VCaP (cell line): ENCODE data around the gene XXYLT1.
"Not testable (repeated sequence)": the region's sequence is repeated elsewhere in the genome, so short reads cannot be mapped to it uniquely, and the experiment has no call there.

Source experiments
- H3K27ac ChIP-seq: fragments of 450-650 bp; 2 replicates; pipeline ENCODE4 v1.5.1; 2017
- CTCF ChIP-seq: fragments of 450-650 bp; conservative IDR thresholded peaks from 2 replicates; pipeline ENCODE4 v1.5.1; 2017; ENCODE audit warnings: mild to moderate bottlenecking, moderate library complexity

XXYLT1 gene

DNA sequence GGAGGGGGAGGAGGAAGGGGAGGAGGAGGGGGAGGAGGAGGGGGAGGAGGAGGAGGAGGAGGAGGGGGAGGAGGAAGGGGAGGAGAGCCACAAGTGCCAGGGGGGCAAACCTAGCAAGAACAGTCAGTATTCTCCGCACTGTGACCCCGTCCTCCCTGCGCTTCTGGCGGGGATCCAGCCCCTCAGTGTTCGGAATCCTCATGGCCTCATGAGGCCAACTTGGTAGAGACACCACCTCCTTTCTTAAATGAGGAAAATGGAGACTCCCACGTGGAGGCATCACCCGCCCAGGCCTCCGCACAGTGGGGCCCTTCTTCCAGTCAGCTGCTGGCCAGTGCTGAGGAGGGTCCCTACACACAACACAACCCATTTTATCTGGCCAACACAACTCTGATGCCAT lies 163.4 kb downstream of the XXYLT1 start:
- no peak for TF ChIP-seq CTCF
- H3K27ac ChIP-seq, result no peak overlapping the region

DNA sequence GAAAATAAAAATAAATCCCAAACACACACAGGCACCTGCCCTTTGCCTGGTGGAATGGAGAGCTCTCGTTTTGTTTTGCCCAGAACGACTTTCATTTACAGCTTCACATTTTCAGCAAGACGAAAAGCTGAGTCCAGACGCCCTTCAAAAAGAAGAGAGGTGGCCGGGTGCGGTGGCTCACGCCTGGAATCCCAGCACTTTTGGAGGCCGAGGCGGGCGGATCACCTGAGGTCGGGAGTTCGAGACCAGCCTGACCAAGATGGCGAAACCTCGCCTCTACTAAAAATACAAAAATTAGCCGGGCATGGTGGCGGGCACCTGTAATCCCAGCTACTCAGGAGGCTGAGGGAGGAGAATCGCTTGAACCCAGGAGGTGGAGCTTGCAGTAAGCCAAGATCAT lies 163.9 kb downstream of the XXYLT1 start:
- H3K27ac ChIP-seq, result not testable (repeated sequence)

GRCh38 chr3:195106418-195106906 lies 164.5 kb downstream of the XXYLT1 start:
- peak; percentile 98 for TF ChIP-seq CTCF
- peak overlapping the region; percentile 45 for H3K27ac ChIP-seq

DNA sequence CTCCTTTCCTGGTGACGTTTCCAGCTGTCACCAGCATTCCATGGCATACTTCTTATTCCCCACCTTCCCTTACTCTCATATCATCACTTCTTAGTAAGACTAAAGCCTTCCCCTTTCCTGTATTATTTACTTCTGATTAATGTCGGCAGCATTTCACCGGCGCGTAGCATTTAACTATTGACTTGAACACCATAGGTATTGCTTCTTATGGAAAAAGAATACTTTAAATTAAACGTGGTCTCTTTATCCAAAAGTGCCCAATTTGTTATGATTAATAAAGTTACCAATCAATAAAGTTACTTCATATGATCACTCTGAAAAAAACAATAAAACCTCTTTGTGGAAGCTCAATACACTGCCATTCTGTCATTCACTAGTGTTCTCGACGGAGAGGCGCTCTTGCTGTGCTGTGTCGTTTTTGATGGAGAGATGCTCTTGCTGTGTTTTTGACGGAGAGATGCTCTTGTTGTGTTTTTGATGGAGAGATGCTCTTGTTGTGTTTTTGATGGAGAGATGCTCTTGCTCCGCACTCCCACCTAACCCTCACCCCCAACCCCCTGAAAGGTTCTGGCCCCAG lies 165.0 kb downstream of the XXYLT1 start:
- H3K27ac ChIP-seq, result peak overlapping the region; percentile 45
- no peak for TF ChIP-seq CTCF

GRCh38 chr3:195105389-195105788 lies 165.6 kb downstream of the XXYLT1 start:
- H3K27ac ChIP-seq, result peak overlapping the region; percentile 45
- TF ChIP-seq CTCF, result no peak

DNA sequence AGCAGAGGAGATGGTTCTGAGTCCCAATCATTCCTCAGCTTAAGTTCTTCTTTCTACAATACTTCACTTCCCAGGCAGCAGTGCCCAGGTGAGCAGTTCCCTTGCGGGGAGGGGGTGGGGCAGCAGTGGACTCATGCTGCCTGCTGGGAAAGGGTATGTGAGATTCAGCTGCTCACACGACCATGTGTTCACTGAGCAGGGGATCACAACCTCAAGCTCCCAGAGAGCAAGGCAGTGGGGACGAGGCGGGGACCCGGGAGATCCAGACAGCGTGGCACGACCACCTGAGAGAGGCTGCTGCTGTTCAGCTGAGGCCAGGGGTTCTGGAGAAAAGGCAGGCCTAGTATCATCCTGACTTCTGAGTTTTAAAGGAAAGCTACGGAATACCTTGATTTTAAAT lies 166.6 kb downstream of the XXYLT1 start:
- no peak for TF ChIP-seq CTCF
- H3K27ac ChIP-seq, result peak overlapping the region; percentile 45

GRCh38 chr3:195103623-195104022 lies 167.3 kb downstream of the XXYLT1 start:
- H3K27ac ChIP-seq, result peak overlapping the region; percentile 69; the same call in 1 of the 2 replicates

More at GRCh38 chr3:195103623-195104022, 167.3 kb downstream of the XXYLT1 start:
- TF ChIP-seq CTCF, result no peak
